Osteocyte (in vitro differentiated cells): ENCODE results near the gene GMDS. TPM values are rescaled to one million over a fixed set of nuclear protein-coding genes. Genes with fewer than 3 reads are reported as not detected.

Experiments used
- DNase-seq: peaks from one replicate; pipeline ENCODE4 v3.0.0; 2021; ENCODE audit warnings: mixed read lengths; ENCODE audit not compliant: unreplicated experiment; ENCODE audit errors: extremely low spot score
- H3K27ac Mint-ChIP-seq: one replicate; pipeline ENCODE4 v1.8.0; 2021; ENCODE audit warnings: mild to moderate bottlenecking, mixed read lengths; ENCODE audit not compliant: unreplicated experiment
- H3K27me3 Mint-ChIP-seq: one replicate; pipeline ENCODE4 v1.8.0; 2021; ENCODE audit warnings: mixed read lengths; ENCODE audit not compliant: unreplicated experiment
- H3K36me3 Mint-ChIP-seq: one replicate; pipeline ENCODE4 v1.8.0; 2021; ENCODE audit warnings: mixed read lengths; ENCODE audit not compliant: unreplicated experiment
- H3K4me1 Mint-ChIP-seq: one replicate; pipeline ENCODE4 v1.8.0; 2021; ENCODE audit warnings: mixed read lengths; ENCODE audit not compliant: unreplicated experiment
- H3K4me3 Mint-ChIP-seq: one replicate; pipeline ENCODE4 v1.8.0; 2021; ENCODE audit warnings: mild to moderate bottlenecking, moderate library complexity, mixed read lengths; ENCODE audit not compliant: unreplicated experiment
- H3K9me3 Mint-ChIP-seq: one replicate; pipeline ENCODE4 v1.8.0; 2021; ENCODE audit warnings: mixed read lengths; ENCODE audit not compliant: unreplicated experiment
- total RNA-seq: library from RNA; stranded (reverse); gene quantifications from 2 replicates; pipeline ENCODE4 v1.2.1, GENCODE V29; 2021
- TF ChIP-seq, protein P1 (sequence below): fragments of 200-600 bp; sonication (generic); IDR thresholded peaks from 2 replicates; pipeline ENCODE4 v1.5.0; 2021; ENCODE audit warnings: antibody characterized with exemption, mild to moderate bottlenecking, moderate library complexity

Gene GMDS
- total RNA-seq, 1 donor from 2014 or later, result 30.7 TPM

DNA sequence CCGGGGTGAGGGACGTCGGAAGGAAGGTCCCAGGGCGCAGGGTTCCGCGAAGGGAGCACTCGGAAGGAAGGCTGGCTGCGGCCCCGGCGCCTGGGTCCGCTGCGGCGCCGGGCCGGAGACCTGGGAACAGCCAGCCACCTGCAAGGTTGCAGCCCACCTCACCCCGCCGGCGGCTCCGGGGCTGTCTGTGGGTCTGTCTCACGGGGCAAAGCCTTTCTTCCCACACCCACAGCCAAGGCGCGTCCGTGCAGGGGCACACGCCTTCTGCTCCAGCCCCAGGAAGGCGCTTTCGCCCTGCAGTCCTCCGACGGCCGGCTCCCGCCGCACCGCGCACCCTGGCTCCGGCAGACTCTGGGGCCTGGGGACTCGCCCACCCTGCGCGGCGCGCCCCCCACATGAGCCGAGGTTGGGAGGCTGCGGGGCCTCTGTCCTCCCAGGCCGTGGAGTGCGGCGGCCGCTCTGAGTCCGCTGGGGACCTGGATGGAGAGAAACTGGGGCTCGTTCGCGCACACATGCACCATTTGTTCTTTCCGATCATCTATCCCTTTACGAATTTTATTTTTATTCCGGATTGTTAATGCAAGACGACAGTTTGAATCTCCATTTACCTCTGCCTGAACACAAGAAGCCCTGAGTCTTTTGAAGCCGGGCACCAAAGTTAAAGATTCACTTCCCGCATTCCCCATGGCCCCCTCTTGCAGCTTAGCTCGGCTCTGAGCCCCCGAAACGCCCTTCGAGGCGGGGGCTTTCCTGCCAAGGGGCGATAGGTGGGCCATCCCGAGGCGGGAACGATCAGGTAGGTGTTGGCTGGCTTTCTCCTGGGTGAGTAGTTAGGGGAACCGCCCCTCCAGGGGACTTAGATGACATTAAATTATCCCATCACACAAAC, 640.2 kb downstream of the GMDS start:
- Mint-ChIP-seq H3K36me3 (no peaks in the 10 kb centered on the region), H3K27ac (no peak overlapping the region), H3K9me3 (no peaks in the 10 kb centered on the region), H3K4me3 (peak overlapping the region; percentile 53), H3K27me3 (no peaks in the 10 kb centered on the region), H3K4me1 (peaks cover 36% of the 10 kb centered on the region)
- TF ChIP-seq, protein P1, sequence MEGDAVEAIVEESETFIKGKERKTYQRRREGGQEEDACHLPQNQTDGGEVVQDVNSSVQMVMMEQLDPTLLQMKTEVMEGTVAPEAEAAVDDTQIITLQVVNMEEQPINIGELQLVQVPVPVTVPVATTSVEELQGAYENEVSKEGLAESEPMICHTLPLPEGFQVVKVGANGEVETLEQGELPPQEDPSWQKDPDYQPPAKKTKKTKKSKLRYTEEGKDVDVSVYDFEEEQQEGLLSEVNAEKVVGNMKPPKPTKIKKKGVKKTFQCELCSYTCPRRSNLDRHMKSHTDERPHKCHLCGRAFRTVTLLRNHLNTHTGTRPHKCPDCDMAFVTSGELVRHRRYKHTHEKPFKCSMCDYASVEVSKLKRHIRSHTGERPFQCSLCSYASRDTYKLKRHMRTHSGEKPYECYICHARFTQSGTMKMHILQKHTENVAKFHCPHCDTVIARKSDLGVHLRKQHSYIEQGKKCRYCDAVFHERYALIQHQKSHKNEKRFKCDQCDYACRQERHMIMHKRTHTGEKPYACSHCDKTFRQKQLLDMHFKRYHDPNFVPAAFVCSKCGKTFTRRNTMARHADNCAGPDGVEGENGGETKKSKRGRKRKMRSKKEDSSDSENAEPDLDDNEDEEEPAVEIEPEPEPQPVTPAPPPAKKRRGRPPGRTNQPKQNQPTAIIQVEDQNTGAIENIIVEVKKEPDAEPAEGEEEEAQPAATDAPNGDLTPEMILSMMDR, result no peak
- DNase-seq, result no peak

DNA sequence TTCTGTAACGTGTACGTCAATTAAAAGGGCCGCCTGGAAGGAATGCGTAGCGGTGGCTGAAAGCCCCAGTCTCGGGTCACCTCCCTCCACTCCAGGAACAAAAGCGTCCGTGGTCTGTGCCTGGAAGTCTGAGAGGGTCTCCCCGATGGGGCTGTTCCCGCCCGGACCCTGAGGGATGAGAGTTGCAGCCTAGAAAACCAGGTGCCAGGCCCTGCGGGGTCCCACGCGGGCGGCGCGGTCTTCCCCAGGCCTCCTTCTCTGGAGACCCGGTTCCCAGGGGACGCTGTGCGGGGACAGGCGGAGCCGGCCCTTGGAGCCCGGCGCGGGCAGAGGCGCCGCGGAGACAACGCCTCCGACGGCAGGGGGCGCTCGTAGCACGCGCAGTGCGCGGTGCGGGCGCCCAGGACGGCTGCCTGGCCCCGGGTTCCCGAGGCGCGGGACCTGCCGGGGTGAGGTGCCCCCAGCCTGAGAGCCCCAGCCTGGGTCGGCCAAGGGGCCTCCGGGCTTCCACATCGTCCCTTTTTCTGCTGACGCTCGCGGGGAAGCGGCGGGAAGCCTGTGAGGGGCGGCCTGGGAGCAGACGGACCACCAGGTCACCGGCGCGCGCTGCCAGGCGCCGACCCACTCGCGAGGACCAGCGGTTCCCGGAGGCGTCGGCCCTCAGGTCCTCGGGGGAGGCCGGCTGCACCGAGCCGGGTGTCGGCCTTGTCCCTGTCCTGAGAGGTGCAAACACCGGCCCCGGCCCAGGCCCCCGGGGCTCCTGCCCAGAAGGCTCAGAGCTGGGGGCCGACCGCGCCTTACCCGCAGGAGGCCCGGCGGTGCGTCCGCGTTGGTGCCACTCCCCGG, 641.0 kb downstream of the GMDS start:
- Mint-ChIP-seq H3K4me1 (peaks cover 36% of the 10 kb centered on the region), H3K27me3 (no peaks in the 10 kb centered on the region), H3K9me3 (no peaks in the 10 kb centered on the region), H3K36me3 (no peaks in the 10 kb centered on the region), H3K4me3 (peak overlapping the region; percentile 40), H3K27ac (no peak overlapping the region)
- TF ChIP-seq, protein P1, result peak; percentile 99
- DNase-seq, result no peak

DNA sequence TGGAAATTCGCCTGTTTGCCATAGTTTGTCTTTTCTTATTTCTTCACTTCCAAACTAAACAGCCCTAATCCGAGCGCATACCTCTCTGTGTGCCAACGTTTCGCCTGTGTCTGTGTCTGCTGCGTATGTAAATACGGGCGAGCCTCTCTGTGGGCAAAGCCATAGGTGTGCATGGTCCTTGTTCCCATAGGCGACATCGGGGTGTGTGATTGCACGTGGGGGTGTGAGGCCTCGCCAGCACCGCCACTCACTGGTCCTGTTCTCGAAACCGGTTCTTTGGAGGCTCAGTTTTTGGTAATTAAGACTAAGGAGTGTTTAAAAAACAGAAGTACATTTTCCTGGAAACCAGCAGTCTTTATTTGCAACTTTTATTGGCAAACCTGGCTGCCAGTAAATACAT, 641.7 kb downstream of the GMDS start:
- Mint-ChIP-seq H3K36me3 (no peaks in the 10 kb centered on the region), H3K9me3 (no peaks in the 10 kb centered on the region), H3K4me3 (peak overlapping the region; percentile 40), H3K27me3 (no peaks in the 10 kb centered on the region), H3K4me1 (peaks cover 34% of the 10 kb centered on the region), H3K27ac (no peak overlapping the region)
- TF ChIP-seq, protein P1, result no peak
- no peak for DNase-seq

DNA sequence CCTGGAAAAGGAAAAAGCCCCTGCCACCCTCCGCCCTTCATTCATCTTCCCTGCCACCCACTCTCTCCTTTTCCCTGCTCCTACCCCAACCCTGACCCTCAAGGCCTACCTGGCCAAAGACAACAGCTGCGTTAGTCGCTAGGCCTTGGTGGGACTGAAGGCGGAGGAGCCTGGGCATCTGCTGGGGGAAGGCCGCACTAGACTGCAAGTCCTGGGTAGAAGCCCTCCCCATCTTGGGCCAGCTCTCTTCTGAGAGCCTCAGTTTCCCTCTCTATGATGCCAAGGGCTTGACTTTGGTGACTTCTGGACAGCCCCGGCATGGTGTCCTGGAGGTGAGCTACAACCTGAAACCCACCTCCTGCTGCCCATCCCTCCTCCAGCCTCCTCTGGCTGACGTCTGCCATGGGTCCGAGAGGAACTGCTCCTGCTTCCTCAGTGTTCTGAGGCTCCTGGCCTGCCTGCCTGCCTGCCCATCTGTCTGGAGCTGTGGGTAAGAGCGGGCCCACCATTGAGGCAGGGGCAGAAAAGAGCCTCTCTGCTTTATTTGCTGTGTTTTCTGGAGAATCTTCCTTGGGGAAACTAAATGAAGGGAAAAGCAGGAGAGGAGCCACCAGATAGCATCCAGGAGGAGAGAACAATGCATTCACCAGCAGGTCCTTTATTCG, 643.2 kb downstream of the GMDS start:
- Mint-ChIP-seq H3K27me3 (no peaks in the 10 kb centered on the region), H3K36me3 (no peaks in the 10 kb centered on the region), H3K27ac (no peak overlapping the region), H3K9me3 (no peaks in the 10 kb centered on the region), H3K4me1 (peaks cover 24% of the 10 kb centered on the region), H3K4me3 (no peak overlapping the region)
- TF ChIP-seq, protein P1, result no peak
- DNase-seq, result no peak
